Measurements from ENCODE around the gene TMEM141.
"Not testable (repeated sequence)": the region's sequence is repeated elsewhere in the genome, so short reads cannot be mapped to it uniquely, and the experiment has no call there.

The TMEM141 gene

GRCh38 chr9:136759001-136759400, 32.1 kb upstream of the TMEM141 start:
- peaks cover 3% of the 10 kb centered on the region for H3K4me1 ChIP-seq (ENCODE audit: insufficient read depth, low read length)
- no peak overlapping the region for H3K4me3 ChIP-seq (ENCODE audit: low read length)
- no peaks in the 10 kb centered on the region for H3K27me3 ChIP-seq (ENCODE audit: insufficient read depth, low read length)
- H3K9me3 ChIP-seq (ENCODE audit: low read length): no peaks in the 10 kb centered on the region
- no peak overlapping the region for H2AFZ ChIP-seq (ENCODE audit: low read depth, low read length)
- H3K36me3 ChIP-seq (ENCODE audit: insufficient read depth, low read length): no peaks in the 10 kb centered on the region

DNA sequence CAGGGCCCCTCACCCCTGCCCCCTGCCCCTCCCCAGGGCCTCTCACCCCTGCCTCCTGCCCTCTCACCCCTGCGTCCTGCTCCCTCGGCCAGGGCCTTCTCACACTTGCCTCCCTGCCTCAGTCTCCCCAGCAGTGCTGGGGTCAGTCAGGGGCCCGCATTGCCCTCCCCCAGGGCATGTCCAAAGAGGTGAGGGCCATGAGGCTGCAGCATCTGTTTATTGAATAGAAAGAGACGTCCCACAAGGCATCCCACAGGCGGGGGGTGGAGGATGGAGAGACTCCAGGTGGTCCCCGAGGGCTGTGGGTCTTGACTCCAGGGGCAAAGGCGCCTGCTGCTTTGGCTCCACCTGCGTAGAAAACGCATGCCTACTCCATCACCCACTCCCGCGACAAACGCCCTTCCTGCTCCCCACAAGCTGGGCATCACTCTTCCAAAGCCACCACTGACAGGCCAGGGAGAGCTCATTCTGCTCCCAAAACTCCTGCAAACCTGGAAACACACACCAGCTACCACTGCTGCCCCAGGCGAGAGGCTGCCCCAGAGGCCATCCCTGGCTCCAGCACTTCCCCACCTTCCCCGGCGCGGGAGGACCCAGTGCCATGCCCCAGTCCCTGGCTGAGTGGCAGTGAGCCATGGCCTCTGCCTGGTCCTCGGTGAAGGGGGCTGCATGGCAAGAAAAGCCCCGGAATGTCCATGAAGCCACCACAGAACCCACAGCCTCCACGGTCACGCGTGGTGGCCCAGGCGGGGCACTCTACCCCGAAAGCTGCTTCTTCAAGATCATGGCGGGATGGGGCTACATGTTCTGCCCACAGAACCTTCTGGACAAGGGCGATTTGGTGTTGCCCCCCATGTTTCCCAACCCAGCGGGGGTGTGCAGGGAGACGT, 31.5 kb upstream of the TMEM141 start:
- no peaks in the 10 kb centered on the region for H3K9me3 ChIP-seq (ENCODE audit: low read length)
- peaks cover 3% of the 10 kb centered on the region for H3K4me1 ChIP-seq (ENCODE audit: insufficient read depth, low read length)
- no peaks in the 10 kb centered on the region for H3K27me3 ChIP-seq (ENCODE audit: insufficient read depth, low read length)
- H2AFZ ChIP-seq (ENCODE audit: low read depth, low read length): no peak overlapping the region
- H3K36me3 ChIP-seq (ENCODE audit: insufficient read depth, low read length): no peaks in the 10 kb centered on the region
- no peak overlapping the region for H3K4me3 ChIP-seq (ENCODE audit: low read length)

DNA sequence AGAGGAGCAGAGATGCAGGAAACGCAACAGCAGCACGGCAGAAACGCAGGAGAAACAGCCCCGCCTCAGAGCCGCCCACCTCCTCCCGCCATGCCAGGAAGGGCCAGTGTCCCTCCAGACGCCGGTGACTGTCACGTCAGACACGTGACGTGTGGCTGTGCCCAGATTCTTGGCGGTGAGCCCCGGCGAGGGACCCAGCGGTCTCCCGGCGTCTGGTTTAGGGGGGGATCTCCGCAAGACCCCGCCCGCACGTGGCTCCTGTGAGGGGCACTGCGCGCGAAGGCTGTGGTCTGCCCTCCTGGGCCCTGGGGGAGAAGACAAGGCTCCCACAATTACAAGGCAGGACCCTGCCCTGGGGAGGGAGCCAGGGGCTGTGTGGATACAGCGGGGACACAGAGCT, 30.7 kb upstream of the TMEM141 start:
- Histone ChIP-seq H3K27me3 (ENCODE audit: insufficient read depth, low read length) (no peaks in the 10 kb centered on the region), H3K4me3 (ENCODE audit: low read length) (no peak overlapping the region), H2AFZ (ENCODE audit: low read depth, low read length) (no peak overlapping the region), H3K9me3 (ENCODE audit: low read length) (no peaks in the 10 kb centered on the region), H3K36me3 (ENCODE audit: insufficient read depth, low read length) (no peaks in the 10 kb centered on the region), H3K4me1 (ENCODE audit: insufficient read depth, low read length) (peaks cover 3% of the 10 kb centered on the region)

DNA sequence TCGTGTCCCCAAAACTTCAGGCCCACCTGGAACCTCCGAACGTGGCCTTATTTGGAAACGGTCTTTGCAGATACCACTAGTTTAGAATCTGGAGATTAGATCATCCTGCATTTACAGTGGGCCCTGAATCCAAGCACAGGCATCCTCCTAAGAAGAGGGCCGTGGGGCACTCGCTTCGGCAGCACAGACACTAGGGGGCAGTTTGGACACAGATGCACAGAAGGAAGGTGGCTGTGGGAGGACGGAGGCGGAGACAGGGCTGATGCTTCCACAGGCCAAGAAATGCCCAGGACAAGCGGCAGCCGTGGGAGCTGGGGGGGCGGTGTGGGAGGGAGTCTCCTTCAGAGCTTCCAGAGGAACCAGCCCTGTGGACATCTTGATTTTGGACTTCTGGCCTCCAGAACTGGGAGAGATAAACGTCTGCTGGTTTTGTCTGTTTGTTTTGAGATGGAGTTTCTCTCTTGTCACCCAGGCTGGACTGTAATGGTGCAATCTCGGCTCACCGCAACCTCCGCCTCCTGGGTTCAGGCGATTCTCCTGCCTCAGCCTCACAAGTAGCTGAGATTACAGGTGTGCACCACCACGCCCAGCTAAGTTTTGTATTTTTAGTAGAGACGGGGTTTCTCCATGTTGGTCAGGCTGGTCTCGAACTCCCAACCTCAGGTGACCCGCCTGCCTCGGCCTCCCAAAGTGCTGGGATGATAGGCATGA, 30.2 kb upstream of the TMEM141 start:
- H3K4me1 ChIP-seq (ENCODE audit: insufficient read depth, low read length); H3K9me3 ChIP-seq (ENCODE audit: low read length); H2AFZ ChIP-seq (ENCODE audit: low read depth, low read length); H3K27me3 ChIP-seq (ENCODE audit: insufficient read depth, low read length); H3K4me3 ChIP-seq (ENCODE audit: low read length); H3K36me3 ChIP-seq (ENCODE audit: insufficient read depth, low read length): not testable (repeated sequence)

DNA sequence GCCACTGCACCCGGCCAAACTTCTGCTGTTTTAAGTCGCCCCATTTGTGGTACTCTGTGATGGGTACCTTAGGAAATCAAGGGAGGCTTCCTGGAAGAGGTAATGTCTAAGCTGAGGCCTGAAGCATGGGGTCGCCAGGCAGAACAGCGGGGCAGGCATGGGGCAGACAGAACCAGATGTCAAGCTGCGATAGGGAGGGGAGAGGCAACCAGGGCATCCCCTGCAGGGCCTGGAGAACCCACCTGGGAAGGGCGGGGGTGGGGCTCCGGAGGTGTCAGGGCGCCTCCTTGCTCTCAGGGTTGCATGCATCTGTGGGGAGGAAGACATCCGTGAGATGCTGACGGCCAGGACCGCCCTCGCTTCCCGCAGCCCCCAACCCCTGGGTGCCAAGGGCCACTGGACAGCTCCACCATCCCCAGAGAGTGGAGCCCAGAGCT, 29.6 kb upstream of the TMEM141 start:
- Histone ChIP-seq H3K36me3 (ENCODE audit: insufficient read depth, low read length) (no peaks in the 10 kb centered on the region), H2AFZ (ENCODE audit: low read depth, low read length) (no peak overlapping the region), H3K27me3 (ENCODE audit: insufficient read depth, low read length) (no peaks in the 10 kb centered on the region), H3K9me3 (ENCODE audit: low read length) (no peaks in the 10 kb centered on the region), H3K4me1 (ENCODE audit: insufficient read depth, low read length) (peaks cover 3% of the 10 kb centered on the region), H3K4me3 (ENCODE audit: low read length) (no peak overlapping the region)

DNA sequence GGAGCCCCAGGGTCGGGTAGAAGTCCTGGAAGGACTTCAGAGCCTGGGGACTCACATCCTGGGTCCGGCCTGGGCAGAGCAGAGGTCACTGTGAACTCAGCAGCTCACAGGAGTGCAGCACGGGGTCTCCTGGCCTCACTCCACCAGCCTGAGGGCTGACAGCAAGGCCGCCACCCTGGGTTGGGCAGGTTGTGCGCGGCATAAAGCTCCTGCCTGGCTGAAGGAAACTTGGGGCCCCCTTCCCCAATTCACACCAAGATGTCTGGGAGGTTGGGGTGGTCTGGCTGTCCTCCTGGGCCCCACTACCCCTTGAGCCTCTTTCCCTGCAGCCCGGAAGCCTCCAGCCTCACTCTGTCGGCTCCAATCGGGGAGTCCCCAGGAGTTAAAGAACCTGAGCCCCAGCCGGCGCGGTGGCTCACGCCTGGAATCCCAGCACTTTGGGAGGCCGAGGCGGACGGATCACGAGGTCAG, 28.9 kb upstream of the TMEM141 start:
- H3K36me3 ChIP-seq (ENCODE audit: insufficient read depth, low read length): no peaks in the 10 kb centered on the region
- no peaks in the 10 kb centered on the region for H3K9me3 ChIP-seq (ENCODE audit: low read length)
- H3K27me3 ChIP-seq (ENCODE audit: insufficient read depth, low read length): no peaks in the 10 kb centered on the region
- no peak overlapping the region for H2AFZ ChIP-seq (ENCODE audit: low read depth, low read length)
- peaks cover 3% of the 10 kb centered on the region for H3K4me1 ChIP-seq (ENCODE audit: insufficient read depth, low read length)
- H3K4me3 ChIP-seq (ENCODE audit: low read length): no peak overlapping the region

GRCh38 chr9:136762915-136763648, 28.1 kb upstream of the TMEM141 start:
- no peaks in the 10 kb centered on the region for H3K9me3 ChIP-seq (ENCODE audit: low read length)
- peaks cover 3% of the 10 kb centered on the region for H3K4me1 ChIP-seq (ENCODE audit: insufficient read depth, low read length)
- no peak overlapping the region for H2AFZ ChIP-seq (ENCODE audit: low read depth, low read length)
- no peaks in the 10 kb centered on the region for H3K27me3 ChIP-seq (ENCODE audit: insufficient read depth, low read length)
- no peak overlapping the region for H3K4me3 ChIP-seq (ENCODE audit: low read length)
- H3K36me3 ChIP-seq (ENCODE audit: insufficient read depth, low read length): no peaks in the 10 kb centered on the region

- Histone ChIP-seq H3K4me3 (ENCODE audit: low read length) (no peak overlapping the region), H3K9me3 (ENCODE audit: low read length) (no peaks in the 10 kb centered on the region), H3K4me1 (ENCODE audit: insufficient read depth, low read length) (peaks cover 3% of the 10 kb centered on the region), H3K27me3 (ENCODE audit: insufficient read depth, low read length) (no peaks in the 10 kb centered on the region), H3K36me3 (ENCODE audit: insufficient read depth, low read length) (no peaks in the 10 kb centered on the region), H2AFZ (ENCODE audit: low read depth, low read length) (no peak overlapping the region)
Observed at GRCh38 chr9:136763649-136764035, 27.5 kb upstream of the TMEM141 start.

- H3K9me3 ChIP-seq (ENCODE audit: low read length): no peaks in the 10 kb centered on the region
- peaks cover 3% of the 10 kb centered on the region for H3K4me1 ChIP-seq (ENCODE audit: insufficient read depth, low read length)
- H3K27me3 ChIP-seq (ENCODE audit: insufficient read depth, low read length): no peaks in the 10 kb centered on the region
- no peak within 1 kb of the TSS for H3K4me3 ChIP-seq (ENCODE audit: low read length)
- H2AFZ ChIP-seq (ENCODE audit: low read depth, low read length): no peak within 1 kb of the TSS
- H3K36me3 ChIP-seq (ENCODE audit: insufficient read depth, low read length): no peaks in the 10 kb centered on the region
Observed at GRCh38 chr9:136764301-136764891, 26.7 kb upstream of the TMEM141 start, which contains the start of gene LCN15. Gene LCN15 (minus strand): TSS chr9:136764518. CDS start chr9:136764488, 30 bp downstream.

GRCh38 chr9:136765041-136765440, 26.1 kb upstream of the TMEM141 start:
- Histone ChIP-seq H3K4me3 (ENCODE audit: low read length) (no peak overlapping the region), H3K4me1 (ENCODE audit: insufficient read depth, low read length) (peaks cover 6% of the 10 kb centered on the region), H3K27me3 (ENCODE audit: insufficient read depth, low read length) (no peaks in the 10 kb centered on the region), H3K9me3 (ENCODE audit: low read length) (no peaks in the 10 kb centered on the region), H3K36me3 (ENCODE audit: insufficient read depth, low read length) (no peaks in the 10 kb centered on the region), H2AFZ (ENCODE audit: low read depth, low read length) (no peak overlapping the region)

DNA sequence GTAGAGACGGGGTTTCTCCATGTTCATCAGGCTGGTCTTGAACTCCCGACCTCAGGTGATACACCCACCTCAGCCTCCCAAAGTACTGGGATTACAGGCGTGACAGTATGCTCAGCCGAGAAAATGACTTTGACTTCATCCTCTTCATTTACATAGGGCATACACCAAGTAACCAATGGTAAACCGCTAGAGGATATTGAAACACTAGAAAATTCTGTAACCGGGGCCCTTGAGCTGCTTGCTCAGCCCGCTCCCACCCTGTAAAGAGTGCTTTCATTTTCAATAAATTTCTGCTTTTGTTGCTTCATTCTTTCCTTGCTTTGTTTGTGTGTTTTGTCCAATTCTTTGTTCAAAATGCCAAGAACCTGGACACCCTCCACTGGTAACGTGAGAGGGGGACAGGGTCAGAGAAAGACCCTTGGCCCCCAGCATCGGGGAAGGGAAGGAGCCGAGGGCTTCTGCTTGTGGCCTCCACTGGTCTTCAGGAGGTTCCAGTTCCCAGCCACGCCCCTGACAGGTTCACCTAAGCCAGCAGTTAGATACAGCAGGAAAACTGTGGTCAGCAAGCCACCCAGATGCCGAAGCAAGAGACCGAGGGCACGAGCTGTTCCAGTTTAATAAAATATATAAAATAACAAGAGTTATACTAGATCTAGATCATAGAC, 25.3 kb upstream of the TMEM141 start:
- not testable (repeated sequence) for H2AFZ ChIP-seq (ENCODE audit: low read depth, low read length); H3K4me3 ChIP-seq (ENCODE audit: low read length); H3K9me3 ChIP-seq (ENCODE audit: low read length); H3K4me1 ChIP-seq (ENCODE audit: insufficient read depth, low read length); H3K36me3 ChIP-seq (ENCODE audit: insufficient read depth, low read length); H3K27me3 ChIP-seq (ENCODE audit: insufficient read depth, low read length)

GRCh38 chr9:136766410-136767120, 24.6 kb upstream of the TMEM141 start:
- not testable (repeated sequence) for H3K27me3 ChIP-seq (ENCODE audit: insufficient read depth, low read length)

More at GRCh38 chr9:136766410-136767120, 24.6 kb upstream of the TMEM141 start:
- not testable (repeated sequence) for H3K36me3 ChIP-seq (ENCODE audit: insufficient read depth, low read length); H3K9me3 ChIP-seq (ENCODE audit: low read length); H3K4me3 ChIP-seq (ENCODE audit: low read length); H2AFZ ChIP-seq (ENCODE audit: low read depth, low read length); H3K4me1 ChIP-seq (ENCODE audit: insufficient read depth, low read length)

Measured in neuron (in vitro differentiated cells).